ENCODE results near the gene CCDC171.

- TF ChIP-seq CTCF (IDR thresholded peaks at IDR 0.05) (no peak), POLR2A (IDR thresholded peaks at IDR 0.05) (no peak), POLR2AphosphoS5 (IDR thresholded peaks at IDR 0.05) (no peak)
These were observed 64.9 kb downstream of the CCDC171 start for GRCh38 chr9:15617782-15618181.
